Astrocyte of the spinal cord (primary cell): ENCODE measurements around the gene SEMA3C.

Experiments used
- DNase-seq: peaks from one replicate; pipeline ENCODE4 v3.0.0; 2011; ENCODE audit warnings: low read depth, low spot score
- H3K4me3 ChIP-seq: 2 replicates; pipeline ENCODE4 v1.5.1; 2011; ENCODE audit warnings: low read depth, mild to moderate bottlenecking, low read length, moderate library complexity
- in situ Hi-C: cut with HindIII; loops from 2 replicates; pipeline ENCODE4 v1.10.0; 2017; ENCODE audit warnings: low sequenced_read_pairs
- TF ChIP-seq, protein P1 (sequence below): IDR thresholded peaks from 2 replicates; pipeline ENCODE4 v1.5.1; 2012; ENCODE audit warnings: low read depth, mild to moderate bottlenecking, low read length, inconsistent platforms

Gene SEMA3C

GRCh38 chr7:80839855-80840254 is 79.0 kb downstream of the SEMA3C start:
- H3K4me3 ChIP-seq = no peak overlapping the region
- TF ChIP-seq, protein P1, sequence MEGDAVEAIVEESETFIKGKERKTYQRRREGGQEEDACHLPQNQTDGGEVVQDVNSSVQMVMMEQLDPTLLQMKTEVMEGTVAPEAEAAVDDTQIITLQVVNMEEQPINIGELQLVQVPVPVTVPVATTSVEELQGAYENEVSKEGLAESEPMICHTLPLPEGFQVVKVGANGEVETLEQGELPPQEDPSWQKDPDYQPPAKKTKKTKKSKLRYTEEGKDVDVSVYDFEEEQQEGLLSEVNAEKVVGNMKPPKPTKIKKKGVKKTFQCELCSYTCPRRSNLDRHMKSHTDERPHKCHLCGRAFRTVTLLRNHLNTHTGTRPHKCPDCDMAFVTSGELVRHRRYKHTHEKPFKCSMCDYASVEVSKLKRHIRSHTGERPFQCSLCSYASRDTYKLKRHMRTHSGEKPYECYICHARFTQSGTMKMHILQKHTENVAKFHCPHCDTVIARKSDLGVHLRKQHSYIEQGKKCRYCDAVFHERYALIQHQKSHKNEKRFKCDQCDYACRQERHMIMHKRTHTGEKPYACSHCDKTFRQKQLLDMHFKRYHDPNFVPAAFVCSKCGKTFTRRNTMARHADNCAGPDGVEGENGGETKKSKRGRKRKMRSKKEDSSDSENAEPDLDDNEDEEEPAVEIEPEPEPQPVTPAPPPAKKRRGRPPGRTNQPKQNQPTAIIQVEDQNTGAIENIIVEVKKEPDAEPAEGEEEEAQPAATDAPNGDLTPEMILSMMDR = no peak
- DNase-seq = no peak
- in situ Hi-C loops = no loop called here

DNA sequence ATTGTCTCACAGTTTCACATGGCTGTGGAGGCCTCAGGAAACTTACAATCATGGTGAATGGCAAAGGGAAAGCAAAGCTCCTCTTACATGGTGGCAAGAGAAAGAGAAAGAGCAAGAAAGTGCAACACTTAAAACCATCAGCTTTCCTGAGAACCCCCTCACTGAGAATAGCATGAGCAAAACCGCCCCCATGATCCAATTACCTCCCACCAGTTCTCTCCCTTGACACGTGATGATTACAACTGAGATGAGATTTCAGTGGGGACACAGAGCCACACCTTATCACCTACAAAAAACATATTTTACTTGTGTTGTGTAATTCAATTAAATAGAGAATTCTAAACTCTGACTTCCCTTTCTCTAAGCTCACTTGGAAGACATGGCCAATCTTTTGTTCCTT is 80.2 kb downstream of the SEMA3C start:
- in situ Hi-C loops = no loop called here
- no peak overlapping the region for H3K4me3 ChIP-seq
- TF ChIP-seq, protein P1 = no peak
- no peak for DNase-seq

DNA sequence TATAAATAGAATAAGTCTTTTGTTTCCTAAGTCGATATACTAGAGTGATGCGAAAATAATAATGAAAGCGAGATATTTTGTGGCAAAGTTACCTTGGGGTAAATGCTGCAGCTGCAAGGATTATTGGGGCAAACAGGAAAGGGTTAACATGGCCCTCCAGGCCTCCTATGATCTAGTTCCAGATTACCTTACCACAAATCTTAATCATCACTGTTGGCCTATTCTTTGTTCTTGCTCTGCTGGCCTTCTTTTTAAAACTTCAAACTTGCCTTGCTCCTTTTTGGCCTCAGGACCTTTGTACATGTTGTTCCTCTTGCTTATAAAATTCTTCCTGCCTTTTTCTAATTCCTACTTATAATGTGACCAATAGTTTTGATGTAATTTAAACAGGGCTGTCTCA is 81.5 kb downstream of the SEMA3C start:
- DNase-seq = no peak
- in situ Hi-C loops = no loop called here
- no peak overlapping the region for H3K4me3 ChIP-seq
- TF ChIP-seq, protein P1 = no peak

DNA sequence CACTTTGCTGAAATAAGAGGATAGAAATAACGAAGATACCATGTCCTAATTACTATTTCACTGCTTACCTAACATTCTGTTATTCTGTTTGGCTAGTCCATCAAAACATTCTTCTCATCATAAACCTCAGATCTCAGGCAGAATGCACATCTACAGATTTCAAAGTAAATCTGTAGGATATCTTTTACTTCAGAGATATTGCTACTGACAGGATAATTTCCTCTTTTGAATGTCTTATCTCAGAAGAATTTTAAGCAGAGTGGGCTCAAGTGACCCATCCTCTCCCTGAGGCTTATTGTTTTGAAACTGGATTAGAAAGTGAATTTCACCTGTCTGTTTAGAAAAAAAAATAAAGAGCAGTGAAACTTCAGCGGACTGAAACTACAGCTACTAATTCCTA is 83.6 kb downstream of the SEMA3C start:
- in situ Hi-C loops = no loop called here
- TF ChIP-seq, protein P1 = no peak
- DNase-seq = no peak

GRCh38 chr7:80833289-80834268 is 85.3 kb downstream of the SEMA3C start:
- TF ChIP-seq, protein P1 = no peak
- in situ Hi-C loops = no loop called here
- peak; percentile 84 for DNase-seq
- H3K4me3 ChIP-seq = no peak overlapping the region

More for the DNA sequence above, 83.6 kb downstream of the SEMA3C start:
- H3K4me3 ChIP-seq = no peak overlapping the region

- TF ChIP-seq, protein P1 = no peak
- no peak for DNase-seq
- in situ Hi-C loops = no loop called here
- no peak overlapping the region for H3K4me3 ChIP-seq
These were observed 86.8 kb downstream of the SEMA3C start for GRCh38 chr7:80832006-80832405.
